ENCODE data around the gene NSUN6. TPM values are rescaled to one million over a fixed set of nuclear protein-coding genes. Genes with fewer than 3 reads are reported as not detected.

NSUN6 gene
- total RNA-seq, 4 donors from 2014 or later, result 8.6 to 69.3 (median 15.4) TPM

DNA sequence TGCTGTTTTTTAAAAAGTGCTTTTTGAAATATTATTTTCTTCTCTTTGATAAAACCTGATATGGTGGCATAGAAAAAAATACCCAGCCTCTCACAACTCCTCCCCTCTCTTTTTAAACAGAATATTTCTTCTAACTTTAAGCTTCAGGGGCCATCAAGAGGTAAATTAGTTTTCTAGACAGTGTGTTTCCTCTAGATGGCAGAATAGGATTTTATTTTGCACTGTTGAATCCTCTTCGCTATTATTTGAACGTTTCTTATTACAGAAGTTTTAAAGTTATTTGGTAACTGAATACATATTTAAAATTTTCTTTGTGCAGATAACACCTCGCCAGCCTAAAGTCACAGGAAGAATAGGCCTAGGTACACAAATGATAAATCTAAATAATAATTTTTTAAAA is 38.1 kb upstream of the NSUN6 start:
- TF ChIP-seq, protein P1, sequence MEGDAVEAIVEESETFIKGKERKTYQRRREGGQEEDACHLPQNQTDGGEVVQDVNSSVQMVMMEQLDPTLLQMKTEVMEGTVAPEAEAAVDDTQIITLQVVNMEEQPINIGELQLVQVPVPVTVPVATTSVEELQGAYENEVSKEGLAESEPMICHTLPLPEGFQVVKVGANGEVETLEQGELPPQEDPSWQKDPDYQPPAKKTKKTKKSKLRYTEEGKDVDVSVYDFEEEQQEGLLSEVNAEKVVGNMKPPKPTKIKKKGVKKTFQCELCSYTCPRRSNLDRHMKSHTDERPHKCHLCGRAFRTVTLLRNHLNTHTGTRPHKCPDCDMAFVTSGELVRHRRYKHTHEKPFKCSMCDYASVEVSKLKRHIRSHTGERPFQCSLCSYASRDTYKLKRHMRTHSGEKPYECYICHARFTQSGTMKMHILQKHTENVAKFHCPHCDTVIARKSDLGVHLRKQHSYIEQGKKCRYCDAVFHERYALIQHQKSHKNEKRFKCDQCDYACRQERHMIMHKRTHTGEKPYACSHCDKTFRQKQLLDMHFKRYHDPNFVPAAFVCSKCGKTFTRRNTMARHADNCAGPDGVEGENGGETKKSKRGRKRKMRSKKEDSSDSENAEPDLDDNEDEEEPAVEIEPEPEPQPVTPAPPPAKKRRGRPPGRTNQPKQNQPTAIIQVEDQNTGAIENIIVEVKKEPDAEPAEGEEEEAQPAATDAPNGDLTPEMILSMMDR (IDR thresholded peaks at IDR 0.05), result peak in 2 of 5 experiments; percentile 17
- TF ChIP-seq POLR2A (IDR thresholded peaks at IDR 0.05) (no peak), POLR2AphosphoS5 (IDR thresholded peaks at IDR 0.05) (no peak), EP300 (IDR thresholded peaks at IDR 0.05; ENCODE audit: low read depth) (no peak)
- no peaks in the 10 kb centered on the region for H3K9me3 ChIP-seq
- no peaks in the 10 kb centered on the region for H3K4me1 ChIP-seq
- intact Hi-C loops (cut with DNase I; ENCODE audit: low total_unique reads), result no loop called here
- H3K36me3 ChIP-seq, result no peaks in the 10 kb centered on the region
- no peak overlapping the region for H3K4me3 ChIP-seq
- DNase-seq, result no peak
- in situ Hi-C loops (cut with MboI; ENCODE audit: low pct_ligation_motif_present in 1 of 4, low pct_unique_long_range_greater_than_20kb in 1 of 4, low sequenced_read_pairs in 3 of 4), result no loop called here
- 9 to 19% methylated on average over 3 of the region's 3 CpGs for WGBS, 2 donors (ENCODE audit: low coverage in 1 of 2)
- H3K27me3 ChIP-seq, result no peaks in the 10 kb centered on the region
- no peak overlapping the region for H3K27ac ChIP-seq

DNA sequence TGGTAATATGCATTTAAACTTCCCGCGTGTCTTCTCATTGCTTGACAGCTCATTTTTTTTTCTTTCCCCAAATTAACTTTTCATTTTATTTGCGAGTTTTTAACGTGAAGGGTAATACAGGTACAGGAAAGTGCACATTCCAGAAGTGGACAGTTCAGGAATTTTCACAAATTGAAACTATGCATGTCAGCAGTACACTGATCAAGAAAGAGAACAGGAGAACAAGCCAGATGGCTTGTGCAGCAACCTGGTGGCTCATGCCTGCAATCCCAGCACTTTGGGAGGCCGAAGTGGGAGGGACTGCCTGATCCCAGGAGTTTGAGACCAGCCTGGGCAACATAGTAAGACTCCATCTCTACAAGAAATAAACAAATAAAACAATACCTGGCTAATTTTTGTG is 36.3 kb upstream of the NSUN6 start:
- TF ChIP-seq, protein P1 (IDR thresholded peaks at IDR 0.05), result no peak
- no peak for TF ChIP-seq POLR2AphosphoS5 (IDR thresholded peaks at IDR 0.05)
- no peak for TF ChIP-seq EP300 (IDR thresholded peaks at IDR 0.05; ENCODE audit: low read depth)
- no peak for TF ChIP-seq POLR2A (IDR thresholded peaks at IDR 0.05)
- H3K36me3 ChIP-seq, result no peaks in the 10 kb centered on the region
- DNase-seq, result no peak
- 68 to 83% methylated on average over 3 to 5 of the region's 5 CpGs for WGBS, 2 donors (ENCODE audit: low coverage in 1 of 2)
- no peaks in the 10 kb centered on the region for H3K4me1 ChIP-seq
- no peaks in the 10 kb centered on the region for H3K9me3 ChIP-seq
- in situ Hi-C loops (cut with MboI; ENCODE audit: low pct_ligation_motif_present in 1 of 4, low pct_unique_long_range_greater_than_20kb in 1 of 4, low sequenced_read_pairs in 3 of 4), result no loop called here
- H3K4me3 ChIP-seq, result no peak overlapping the region
- no peak overlapping the region for H3K27ac ChIP-seq
- no peaks in the 10 kb centered on the region for H3K27me3 ChIP-seq
- intact Hi-C loops (cut with DNase I; ENCODE audit: low total_unique reads), result loop anchor here (2.0 kb wide), 1 partner anchor 37 kb away; the partner anchor contains the start of gene NSUN6

DNA sequence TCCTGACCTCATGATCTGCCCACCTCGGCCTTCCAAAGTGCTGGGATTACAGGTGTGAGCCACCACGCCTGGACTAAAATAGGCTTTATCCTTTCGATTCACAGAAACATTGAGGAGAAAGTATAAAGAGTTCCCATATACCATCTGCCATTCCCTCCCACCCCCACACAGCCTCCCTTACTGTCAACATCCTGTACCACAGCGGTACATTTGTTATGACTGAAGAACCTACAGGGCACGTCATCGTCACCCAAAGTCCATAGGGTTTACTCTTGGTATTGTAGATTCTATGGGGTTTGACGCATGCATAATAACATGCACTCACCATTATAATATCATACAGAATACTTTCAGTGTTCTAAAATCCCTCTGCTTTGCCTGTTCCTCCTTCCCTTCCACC is 35.8 kb upstream of the NSUN6 start:
- no peaks in the 10 kb centered on the region for H3K27me3 ChIP-seq
- H3K27ac ChIP-seq, result no peak overlapping the region
- H3K36me3 ChIP-seq, result no peaks in the 10 kb centered on the region
- intact Hi-C loops (cut with DNase I; ENCODE audit: low total_unique reads), result loop anchor here (2.0 kb wide), 1 partner anchor 36 kb away; the partner anchor contains the start of gene NSUN6
- H3K9me3 ChIP-seq, result no peaks in the 10 kb centered on the region
- in situ Hi-C loops (cut with MboI; ENCODE audit: low pct_ligation_motif_present in 1 of 4, low pct_unique_long_range_greater_than_20kb in 1 of 4, low sequenced_read_pairs in 3 of 4), result no loop called here
- no peak overlapping the region for H3K4me3 ChIP-seq
- no peaks in the 10 kb centered on the region for H3K4me1 ChIP-seq
- WGBS, 2 donors (ENCODE audit: low coverage in 1 of 2), result 83 to 85% methylated on average over 6 to 7 of the region's 7 CpGs
- no peak for DNase-seq
- TF ChIP-seq POLR2A (IDR thresholded peaks at IDR 0.05), result no peak
- no peak for TF ChIP-seq POLR2AphosphoS5 (IDR thresholded peaks at IDR 0.05)
- TF ChIP-seq EP300 (IDR thresholded peaks at IDR 0.05; ENCODE audit: low read depth), result no peak
- TF ChIP-seq, protein P1 (IDR thresholded peaks at IDR 0.05), result no peak

GRCh38 chr10:18685555-18685954 is 34.2 kb upstream of the NSUN6 start:
- no peaks in the 10 kb centered on the region for H3K9me3 ChIP-seq
- no peaks in the 10 kb centered on the region for H3K27me3 ChIP-seq
- no peaks in the 10 kb centered on the region for H3K36me3 ChIP-seq
- DNase-seq, result no peak
- H3K27ac ChIP-seq, result no peak overlapping the region
- no peak overlapping the region for H3K4me3 ChIP-seq
- TF ChIP-seq POLR2A (IDR thresholded peaks at IDR 0.05) (no peak), POLR2AphosphoS5 (IDR thresholded peaks at IDR 0.05) (no peak), EP300 (IDR thresholded peaks at IDR 0.05; ENCODE audit: low read depth) (no peak)
- TF ChIP-seq, protein P1 (IDR thresholded peaks at IDR 0.05), result no peak
- H3K4me1 ChIP-seq, result no peaks in the 10 kb centered on the region
- intact Hi-C loops (cut with DNase I; ENCODE audit: low total_unique reads) (no loop called here), in situ Hi-C loops (cut with MboI; ENCODE audit: low pct_ligation_motif_present in 1 of 4, low pct_unique_long_range_greater_than_20kb in 1 of 4, low sequenced_read_pairs in 3 of 4) (no loop called here)
- 87 to 91% methylated on average over 6 to 7 of the region's 7 CpGs for WGBS, 2 donors (ENCODE audit: low coverage in 1 of 2)

Measured in transverse colon (tissue), 4 donors.